GM20000 (cell line): Measurements from ENCODE around the gene MIOX.

ENCODE experiments used
- DNase-seq: peaks from one replicate; pipeline ENCODE4 v3.0.0; 2012; ENCODE audit warnings: low spot score
- CTCF ChIP-seq: IDR thresholded peaks from 2 replicates; pipeline ENCODE4 v1.5.1; 2012; ENCODE audit warnings: mild to moderate bottlenecking, control low read depth; ENCODE audit errors: extremely low read depth, missing control alignments

Gene MIOX

GRCh38 chr22:50475652-50476002, 11.0 kb upstream of the MIOX start:
- no peak for TF ChIP-seq CTCF
- no peak for DNase-seq

DNA sequence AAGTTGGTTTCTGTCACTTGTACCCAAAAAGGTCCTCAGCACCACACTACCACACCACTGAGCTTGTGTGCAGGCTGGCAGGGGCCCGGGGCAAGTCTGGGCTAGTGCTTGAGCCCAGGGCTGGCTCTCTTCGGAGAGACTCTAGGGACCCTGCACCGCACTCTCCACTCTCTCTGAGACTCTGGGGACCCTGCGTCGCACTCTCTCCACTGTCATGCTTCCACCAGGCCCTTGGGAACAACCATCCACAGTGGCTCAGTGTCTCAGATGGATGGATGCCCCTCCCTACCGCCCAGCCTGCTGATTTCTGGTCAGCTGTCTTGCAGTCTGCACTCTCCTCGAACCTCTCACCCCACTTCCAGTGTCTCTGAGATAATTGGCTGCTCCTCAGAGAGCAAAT, 9.8 kb upstream of the MIOX start:
- TF ChIP-seq CTCF = no peak

DNA sequence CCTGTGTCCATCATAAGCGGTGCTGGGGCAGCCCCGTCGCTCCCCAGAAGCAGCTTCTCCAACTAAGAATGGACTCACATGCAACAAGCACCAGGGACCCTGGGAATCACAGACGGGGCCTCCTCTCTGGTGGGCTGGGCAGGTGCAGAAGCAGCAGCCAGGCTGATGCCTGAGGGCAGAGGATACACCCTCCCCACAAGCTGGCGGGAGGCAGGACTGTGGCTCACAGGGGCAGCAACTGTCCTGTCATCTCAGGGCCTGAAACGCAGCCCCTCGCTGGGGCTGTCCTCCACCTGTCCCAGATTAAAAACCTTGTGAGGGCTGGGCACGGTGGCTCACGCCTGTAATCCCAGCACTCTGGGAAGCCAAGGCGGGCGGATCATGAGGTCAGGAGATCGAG, 8.7 kb upstream of the MIOX start:
- no peak for DNase-seq
- TF ChIP-seq CTCF = no peak

More for the DNA sequence above, 9.8 kb upstream of the MIOX start:
- DNase-seq = no peak

DNA sequence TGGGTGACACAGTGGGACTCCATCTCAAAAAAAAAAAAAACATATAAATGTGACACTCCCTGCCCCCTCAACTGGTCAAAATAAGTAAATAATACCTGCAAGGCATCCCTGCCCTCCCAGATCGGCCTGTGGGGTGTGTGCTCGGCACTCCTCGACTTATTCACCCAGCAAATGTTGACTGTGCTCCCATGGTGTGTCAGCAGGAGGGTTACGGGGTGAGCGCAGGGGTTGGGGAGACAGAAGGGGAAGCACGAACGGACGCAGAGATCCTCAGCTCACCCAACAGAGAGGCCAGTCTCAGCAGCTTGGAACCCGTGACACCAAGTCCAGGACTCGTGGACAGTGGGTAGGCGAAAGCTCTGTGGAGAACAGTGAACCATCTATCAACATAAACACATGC, 6.9 kb upstream of the MIOX start:
- DNase-seq = no peak
- no peak for TF ChIP-seq CTCF

DNA sequence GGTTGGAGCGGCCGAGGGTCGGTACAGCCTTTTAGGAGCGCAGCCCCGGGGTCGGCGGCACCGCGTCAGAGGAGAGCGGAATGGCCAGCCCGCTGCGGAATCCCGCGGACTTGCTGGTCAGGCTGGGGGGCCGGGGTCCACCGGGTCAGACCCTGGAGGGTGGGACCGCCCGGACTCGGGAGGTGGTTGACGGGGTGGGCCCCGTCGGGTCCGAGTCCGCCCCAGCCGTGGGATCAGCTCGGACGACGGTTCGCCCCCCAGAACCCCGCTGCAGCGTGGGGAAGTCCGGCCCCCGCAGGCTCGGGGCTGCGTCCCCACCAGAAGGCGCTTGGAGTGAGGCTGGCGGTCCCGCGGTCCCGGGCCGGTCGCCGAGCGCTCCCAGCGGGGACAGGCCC, 5.6 kb upstream of the MIOX start:
- no peak for DNase-seq
- no peak for TF ChIP-seq CTCF

- TF ChIP-seq CTCF = no peak
- peak; percentile 84 for DNase-seq
Observed at GRCh38 chr22:50481440-50482106, 5.1 kb upstream of the MIOX start, which contains the start of gene ADM2. ADM2 (plus strand) TSS chr22:50481543; CDS start chr22:50481848, 305 bp downstream.

DNA sequence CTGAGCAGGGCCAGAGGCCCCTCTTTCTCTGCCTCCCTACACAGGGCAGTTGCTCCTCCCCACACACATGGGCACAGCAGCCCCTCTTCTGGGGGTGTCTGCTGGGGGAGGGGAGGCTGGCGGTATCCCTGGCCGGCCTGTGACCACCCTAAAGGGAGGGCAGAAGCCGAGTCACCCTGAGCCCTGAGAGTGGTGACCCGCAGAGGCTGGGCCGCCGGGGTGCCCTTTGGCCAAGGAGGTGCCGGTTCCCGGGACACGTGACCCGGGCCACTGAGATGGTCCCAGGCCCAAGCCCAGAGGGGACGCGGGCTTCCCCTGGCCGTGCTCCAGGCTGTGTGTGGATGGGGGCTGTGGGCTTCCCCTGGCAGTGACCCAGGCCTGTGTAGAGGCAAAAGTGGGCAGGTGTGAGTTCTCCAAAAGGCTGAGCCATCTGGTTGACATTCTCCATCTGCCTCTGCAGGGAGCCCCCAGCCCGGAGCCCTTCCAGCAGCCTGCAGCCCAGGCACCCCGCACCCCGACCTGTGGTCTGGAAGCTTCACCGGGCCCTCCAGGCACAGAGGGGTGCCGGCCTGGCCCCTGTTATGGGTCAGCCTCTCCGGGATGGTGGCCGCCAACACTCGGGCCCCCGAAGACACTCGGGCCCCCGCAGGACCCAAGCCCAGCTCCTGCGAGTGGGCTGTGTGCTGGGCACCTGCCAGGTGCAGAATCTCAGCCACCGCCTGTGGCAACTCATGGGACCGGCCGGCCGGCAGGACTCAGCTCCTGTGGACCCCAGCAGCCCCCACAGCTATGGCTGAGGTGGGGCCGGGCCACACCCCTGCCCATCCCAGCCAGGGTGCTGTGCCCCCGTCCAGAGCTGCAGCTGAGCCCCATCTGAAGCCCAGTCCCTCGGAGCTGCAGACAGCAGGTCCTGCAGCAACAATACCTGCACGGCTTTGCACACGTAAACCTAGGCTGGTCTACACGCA, 4.3 kb upstream of the MIOX start:
- no peak for TF ChIP-seq CTCF
- DNase-seq = no peak
